Measurements from ENCODE around the gene GIT1. TPM values are rescaled to one million over a fixed set of nuclear protein-coding genes. Genes with fewer than 3 reads are reported as not detected.

The GIT1 gene
- total and polyA plus RNA-seq, 12 donors = 13.7 to 51.6 (median 31.7) TPM

GRCh38 chr17:29592850-29593551 lies 3.6 kb upstream of the GIT1 start, which contains the start of gene ANKRD13B:
Gene ANKRD13B, plus strand, starts transcription at chr17:29593132. Its CDS starts 490 bp downstream, at chr17:29593622.
- DNase-seq = peak in 2 of 7 donors; percentile 22 to 48
- Histone ChIP-seq H3K36me3 (replicated peaks in 1 of 2) (no peaks in the 10 kb centered on the region), H3K4me3 (peak within 1 kb of the TSS in 3 of 4 donors; percentile 10 to 84 (median 34)), H3K9me3 (replicated peaks in 1 of 3) (no peaks in the 10 kb centered on the region), H3K27ac (peak within 1 kb of the TSS in 3 of 5 donors; percentile 48 to 84 (median 77)), H3K27me3 (no peaks in the 10 kb centered on the region), H3K4me1 (replicated peaks in 1 of 2) (peaks cover 45 to 47% of the 10 kb centered on the region in 2 donors)
- 0 to 1% (median 0%) methylated on average over 48 to 96 of the region's 96 CpGs; no CpG with 5 or more reads in 1 of the 4 donors for WGBS, 4 donors
- intact Hi-C loops (cut with DNase I) = no loop called here
- TF ChIP-seq CTCF (IDR thresholded peaks at IDR 0.05) (no peak), POLR2A (IDR thresholded peaks at IDR 0.05) (no peak)

- DNase-seq = peak; percentile 80 to 93 (median 86)
- Histone ChIP-seq H3K36me3 (replicated peaks in 1 of 2) (no peaks in the 10 kb centered on the region), H3K4me3 (peak overlapping the region in 1 of 4 donors; percentile 50), H3K9me3 (replicated peaks in 1 of 3) (no peaks in the 10 kb centered on the region), H3K27me3 (no peaks in the 10 kb centered on the region), H3K4me1 (replicated peaks in 1 of 2) (peaks cover 49 to 55% of the 10 kb centered on the region in 2 donors), H3K27ac (peak overlapping the region in 3 of 5 donors; percentile 48 to 84 (median 77))
- TF ChIP-seq CTCF (IDR thresholded peaks at IDR 0.05) (peak; percentile 87 to 93 (median 92)), POLR2A (IDR thresholded peaks at IDR 0.05) (peak in 1 of 2 donors; percentile 5)
- 12 to 19% (median 15%) methylated on average over 15 to 25 of the region's 25 CpGs for WGBS, 4 donors
- intact Hi-C loops (cut with DNase I) = no loop called here
Observed at GRCh38 chr17:29591737-29592608, 2.5 kb upstream of the GIT1 start.

- WGBS, 4 donors = 2 to 13% (median 7%) methylated on average over 12 to 31 of the region's 31 CpGs
- H3K4me3 ChIP-seq = peak overlapping the region in 1 of 4 donors; percentile 50
- H3K4me1 ChIP-seq (replicated peaks in 1 of 2) = peaks cover 49 to 56% of the 10 kb centered on the region in 2 donors
- H3K36me3 ChIP-seq (replicated peaks in 1 of 2) = no peaks in the 10 kb centered on the region
- peak in 5 of 7 donors; percentile 51 to 65 (median 58) for DNase-seq
- no peak for TF ChIP-seq POLR2A (IDR thresholded peaks at IDR 0.05)
- H3K9me3 ChIP-seq (replicated peaks in 1 of 3) = no peaks in the 10 kb centered on the region
- intact Hi-C loops (cut with DNase I) = no loop called here
- H3K27ac ChIP-seq = peak overlapping the region in 4 of 5 donors; percentile 10 to 84 (median 62)
- H3K27me3 ChIP-seq = no peaks in the 10 kb centered on the region
Observed at GRCh38 chr17:29591146-29591736, 1.8 kb upstream of the GIT1 start.

GRCh38 chr17:29590411-29591145 lies 1.1 kb upstream of the GIT1 start:
- TF ChIP-seq CTCF (IDR thresholded peaks at IDR 0.05) (no peak), POLR2A (IDR thresholded peaks at IDR 0.05) (no peak)
- Histone ChIP-seq H3K4me3 (peak overlapping the region in 1 of 4 donors; percentile 61), H3K36me3 (replicated peaks in 1 of 2) (no peaks in the 10 kb centered on the region), H3K9me3 (replicated peaks in 1 of 3) (no peaks in the 10 kb centered on the region), H3K27ac (peak overlapping the region in 4 of 5 donors; percentile 10 to 84 (median 62)), H3K27me3 (no peaks in the 10 kb centered on the region), H3K4me1 (replicated peaks in 1 of 2) (peaks cover 49 to 56% of the 10 kb centered on the region in 2 donors)
- WGBS, 4 donors = 31 to 41% (median 39%) methylated on average over 12 to 30 of the region's 30 CpGs
- DNase-seq = peak in 3 of 7 donors; percentile 31 to 36 (median 35)
- intact Hi-C loops (cut with DNase I) = no loop called here

Measured in adrenal gland (tissue), 12 donors.